ENCODE data around the gene RNASE13. TPM values are rescaled to one million over a fixed set of nuclear protein-coding genes. Genes with fewer than 3 reads are reported as not detected.
A peak's percentile ranks its signal among the peaks of the same experiment; 100 is the strongest.

Gene RNASE13
- total and polyA plus RNA-seq, 4 donors, result not detected

- Histone ChIP-seq H3K27ac (ENCODE audit: low read depth in 1 of 2, low read length in 1 of 2) (peak overlapping the region in 1 of 2 donors; percentile 5), H3K9me3 (ENCODE audit: control insufficient read depth in 4 of 4, insufficient read depth in 3 of 4, low read length in 3 of 4) (no peaks in the 10 kb centered on the region), H3K9ac (ENCODE audit: insufficient read depth in 1 of 2, low read length in 2 of 2) (no peak overlapping the region), H3K36me3 (ENCODE audit: control insufficient read depth in 4 of 4, insufficient read depth in 4 of 4, low read length in 4 of 4) (peaks cover 5 to 24% (median 16%) of the 10 kb centered on the region in 4 donors), H3K27me3 (ENCODE audit: control insufficient read depth in 3 of 3, insufficient read depth in 3 of 3, low read length in 2 of 3) (no peaks in the 10 kb centered on the region), H3K4me3 (no peak overlapping the region), H3K4me1 (ENCODE audit: control insufficient read depth in 5 of 5, insufficient read depth in 5 of 5, low read length in 5 of 5) (peaks cover 0 to 4% (median 3%) of the 10 kb centered on the region in 5 donors)
- no peak for DNase-seq
- 70 to 71% methylated on average over 28 of the region's 28 CpGs for WGBS, 2 donors
- no peak for ATAC-seq (ENCODE audit: insufficient read depth, low FRiP score)
- no peak for TF ChIP-seq CTCF (IDR thresholded peaks at IDR 0.05; ENCODE audit: control extremely low read depth, extremely low read depth)
These were observed 16.9 kb downstream of the RNASE13 start for GRCh38 chr14:21017528-21018245.

- Histone ChIP-seq H3K4me1 (ENCODE audit: control insufficient read depth in 5 of 5, insufficient read depth in 5 of 5, low read length in 5 of 5) (peaks cover 0 to 4% (median 2%) of the 10 kb centered on the region in 5 donors), H3K27ac (ENCODE audit: low read depth in 1 of 2, low read length in 1 of 2) (no peak overlapping the region), H3K9me3 (ENCODE audit: control insufficient read depth in 4 of 4, insufficient read depth in 3 of 4, low read length in 3 of 4) (no peaks in the 10 kb centered on the region), H3K9ac (ENCODE audit: insufficient read depth in 1 of 2, low read length in 2 of 2) (no peak overlapping the region), H3K4me3 (no peak overlapping the region), H3K27me3 (ENCODE audit: control insufficient read depth in 3 of 3, insufficient read depth in 3 of 3, low read length in 2 of 3) (no peaks in the 10 kb centered on the region), H3K36me3 (ENCODE audit: control insufficient read depth in 4 of 4, insufficient read depth in 4 of 4, low read length in 4 of 4) (peaks cover 5 to 20% (median 16%) of the 10 kb centered on the region in 4 donors)
- WGBS, 2 donors, result 48 to 56% methylated on average over 9 of the region's 9 CpGs
- ATAC-seq (ENCODE audit: insufficient read depth, low FRiP score) (no peak), DNase-seq (no peak)
- TF ChIP-seq CTCF (IDR thresholded peaks at IDR 0.05; ENCODE audit: control extremely low read depth, extremely low read depth), result no peak
These were observed 18.0 kb downstream of the RNASE13 start for GRCh38 chr14:21016413-21017190.

GRCh38 chr14:21015312-21015711, 19.3 kb downstream of the RNASE13 start:
- Histone ChIP-seq H3K27ac (ENCODE audit: low read depth in 1 of 2, low read length in 1 of 2) (no peak overlapping the region), H3K4me3 (no peak overlapping the region), H3K36me3 (ENCODE audit: control insufficient read depth in 4 of 4, insufficient read depth in 4 of 4, low read length in 4 of 4) (peaks cover 3 to 12% (median 9%) of the 10 kb centered on the region in 4 donors), H3K4me1 (ENCODE audit: control insufficient read depth in 5 of 5, insufficient read depth in 5 of 5, low read length in 5 of 5) (peaks cover 0 to 4% (median under 1%) of the 10 kb centered on the region in 5 donors), H3K9ac (ENCODE audit: insufficient read depth in 1 of 2, low read length in 2 of 2) (no peak overlapping the region), H3K27me3 (ENCODE audit: control insufficient read depth in 3 of 3, insufficient read depth in 3 of 3, low read length in 2 of 3) (no peaks in the 10 kb centered on the region), H3K9me3 (ENCODE audit: control insufficient read depth in 4 of 4, insufficient read depth in 3 of 4, low read length in 3 of 4) (no peaks in the 10 kb centered on the region)
- 50 to 55% methylated on average over 6 of the region's 6 CpGs for WGBS, 2 donors
- ATAC-seq (ENCODE audit: insufficient read depth, low FRiP score), result no peak
- TF ChIP-seq CTCF (IDR thresholded peaks at IDR 0.05; ENCODE audit: control extremely low read depth, extremely low read depth), result no peak
- no peak for DNase-seq
